ENCODE measurements around the gene HDAC7.

Gene HDAC7

GRCh38 chr12:47781479-47782371 is 38.0 kb downstream of the HDAC7 start:
- DNase-seq = peak in 1 of 58 donors; percentile 27

DNA sequence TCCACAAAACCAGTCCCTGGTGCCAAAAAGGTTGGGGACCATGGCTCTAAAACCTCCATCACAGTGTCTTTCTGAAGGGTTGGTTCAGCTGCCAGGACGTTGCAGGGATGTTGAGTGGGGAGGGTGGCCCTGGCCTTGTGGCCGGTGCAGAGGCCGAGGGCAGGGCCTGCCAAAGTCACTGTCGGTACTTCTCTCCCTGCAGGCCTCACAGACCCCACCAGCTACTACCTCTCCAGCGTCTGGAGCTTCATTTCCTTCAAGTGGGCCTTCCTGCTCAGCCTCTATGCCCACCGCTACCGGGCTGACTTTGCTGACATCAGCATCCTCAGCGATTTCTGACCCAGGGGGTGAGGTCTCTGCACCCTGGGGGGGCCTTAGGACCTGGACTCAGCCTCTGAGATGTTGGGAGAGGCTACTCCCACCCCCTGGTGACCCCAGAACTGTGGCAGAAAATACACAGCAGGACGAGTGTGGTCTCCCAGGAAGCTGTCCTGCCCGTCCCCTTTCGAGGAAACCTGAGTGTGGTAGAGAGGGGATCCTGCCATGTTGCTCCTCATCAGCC is 39.7 kb downstream of the HDAC7 start:
- no peak for DNase-seq

DNA sequence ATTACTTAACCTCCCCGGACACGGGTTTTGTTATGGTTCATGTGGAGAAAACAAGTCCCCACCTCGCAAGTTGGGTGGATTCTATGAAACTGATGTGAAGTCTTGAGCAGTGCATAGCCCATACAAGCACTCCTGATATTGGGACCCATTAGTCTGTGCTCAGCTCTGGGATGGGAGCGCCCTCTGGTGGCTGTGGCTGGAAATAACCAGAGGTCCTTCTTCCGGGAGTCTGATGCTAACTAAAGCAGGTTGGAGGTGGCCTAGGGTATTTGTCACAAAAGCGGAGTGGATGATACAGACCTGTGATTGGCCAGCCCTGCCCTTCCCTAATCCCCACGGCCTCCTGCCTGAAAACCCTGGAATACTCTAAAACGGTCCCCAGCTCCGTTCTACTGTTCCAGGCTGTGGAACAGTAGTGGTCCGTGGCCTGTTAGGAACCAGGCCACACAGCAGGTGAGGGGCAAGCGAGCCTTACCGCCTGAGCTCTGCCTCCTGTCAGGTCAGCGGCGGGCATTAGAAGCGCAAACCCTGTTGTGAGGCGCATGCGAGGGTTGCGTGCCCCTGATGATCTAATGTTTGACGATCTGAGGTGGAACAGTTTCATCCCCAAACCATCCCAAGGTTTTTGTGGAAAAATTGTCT is 40.3 kb downstream of the HDAC7 start:
- DNase-seq = peak; percentile 16 to 95 (median 82)

- peak in 11 of 58 donors; percentile 29 to 61 (median 53) for DNase-seq
These were observed 40.8 kb downstream of the HDAC7 start for GRCh38 chr12:47778881-47779280.

GRCh38 chr12:47777741-47778558 is 41.8 kb downstream of the HDAC7 start:
- peak; percentile 31 to 98 (median 88) for DNase-seq

- DNase-seq = peak in 4 of 58 donors; percentile 10 to 39 (median 25)
These were observed 42.6 kb downstream of the HDAC7 start for GRCh38 chr12:47777151-47777550.

DNA sequence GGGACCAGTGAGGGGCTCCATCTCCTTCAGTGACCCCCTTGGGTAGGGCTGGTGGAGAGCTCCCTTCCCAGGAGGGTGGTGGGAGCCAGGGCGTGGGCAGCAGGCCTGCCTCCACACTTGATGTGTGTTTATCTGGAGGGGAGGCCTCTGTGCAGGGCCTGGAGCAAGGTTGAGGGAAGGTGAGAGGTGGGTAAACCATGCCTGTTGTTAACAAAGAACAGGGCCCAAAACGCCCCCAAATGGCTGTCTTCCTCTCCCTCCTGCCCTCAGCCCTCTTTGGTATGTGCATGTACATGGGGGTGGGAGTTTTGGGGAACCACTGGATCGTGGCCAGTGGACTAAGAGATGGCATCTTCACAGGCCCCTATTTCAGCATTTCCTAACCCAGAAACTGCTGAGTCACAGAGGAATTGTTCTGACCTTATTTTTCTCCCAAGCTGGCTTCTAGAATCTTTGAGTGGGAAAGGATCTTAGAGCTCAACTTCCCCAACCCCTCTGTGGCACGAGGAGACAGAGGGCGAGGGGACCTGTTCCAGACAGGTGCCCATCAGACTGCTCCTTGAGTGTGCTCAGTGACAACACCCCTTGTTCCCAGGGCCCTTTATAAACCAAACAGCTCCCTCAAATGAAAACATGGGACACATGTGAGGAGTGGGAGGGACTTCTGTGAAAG is 43.1 kb downstream of the HDAC7 start:
- DNase-seq = no peak

GRCh38 chr12:47775100-47775911 is 44.4 kb downstream of the HDAC7 start:
- peak in 30 of 58 donors; percentile 14 to 66 (median 45) for DNase-seq

DNA sequence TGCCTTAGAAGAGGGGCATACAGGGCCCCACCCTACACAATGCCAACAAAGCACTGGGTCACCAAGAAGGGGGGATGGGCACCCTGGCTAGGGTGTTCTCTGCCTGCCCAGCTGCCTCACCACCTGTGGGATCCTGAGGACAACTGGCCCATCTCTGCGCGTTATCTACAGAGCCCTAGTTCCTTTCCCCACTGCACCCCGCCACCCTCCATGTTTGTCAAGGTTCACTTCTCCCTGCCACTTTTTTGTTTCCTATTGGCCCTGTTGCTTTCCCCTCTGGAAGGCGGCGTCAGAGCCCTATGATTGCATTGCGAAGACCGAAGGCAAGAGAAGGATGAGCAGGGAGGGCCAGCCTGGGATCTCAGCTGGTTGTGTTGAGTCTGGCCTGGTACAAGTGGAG is 45.0 kb downstream of the HDAC7 start:
- DNase-seq = peak in 5 of 58 donors; percentile 16 to 47 (median 32)

GRCh38 chr12:47773858-47774580 is 45.7 kb downstream of the HDAC7 start:
- peak in 5 of 58 donors; percentile 35 to 61 (median 58) for DNase-seq

GRCh38 chr12:47773062-47773857 is 46.4 kb downstream of the HDAC7 start, which contains the start of gene SLC48A1:
SLC48A1 (plus strand) TSS chr12:47773238; CDS start chr12:47773305, 67 bp downstream.
- peak in 55 of 58 donors; percentile 16 to 83 (median 63) for DNase-seq

- no peak for DNase-seq
These were observed 47.0 kb downstream of the HDAC7 start for GRCh38 chr12:47772738-47773061.

DNA sequence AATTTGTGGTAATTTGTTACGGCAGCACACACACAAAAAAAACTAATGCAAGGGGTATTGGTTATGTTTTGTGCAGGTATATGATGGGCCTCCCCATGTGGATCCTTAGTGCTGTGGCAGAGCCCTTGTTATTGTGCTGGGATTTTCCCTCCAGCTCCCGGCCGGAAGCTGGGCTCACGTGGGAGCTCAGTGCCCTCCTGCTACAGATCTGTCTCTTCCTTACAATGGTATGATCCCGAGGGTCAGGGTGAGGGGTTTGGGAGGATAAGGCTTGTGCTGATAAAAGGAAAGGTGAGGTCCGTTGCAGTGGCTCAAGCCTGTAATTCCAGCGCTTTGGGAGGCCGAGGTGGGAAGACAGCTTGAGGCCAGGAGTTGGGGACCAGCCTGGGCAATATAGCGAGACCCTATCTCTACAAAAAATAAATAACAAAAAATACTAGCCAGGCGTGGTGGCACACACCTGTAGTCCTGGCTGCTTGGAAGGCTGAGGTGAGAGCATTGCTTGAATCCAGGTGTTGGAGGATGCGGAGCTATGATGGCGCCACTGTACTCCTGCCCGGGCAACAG is 47.5 kb downstream of the HDAC7 start:
- peak in 9 of 58 donors; percentile 15 to 40 (median 29) for DNase-seq

DNA sequence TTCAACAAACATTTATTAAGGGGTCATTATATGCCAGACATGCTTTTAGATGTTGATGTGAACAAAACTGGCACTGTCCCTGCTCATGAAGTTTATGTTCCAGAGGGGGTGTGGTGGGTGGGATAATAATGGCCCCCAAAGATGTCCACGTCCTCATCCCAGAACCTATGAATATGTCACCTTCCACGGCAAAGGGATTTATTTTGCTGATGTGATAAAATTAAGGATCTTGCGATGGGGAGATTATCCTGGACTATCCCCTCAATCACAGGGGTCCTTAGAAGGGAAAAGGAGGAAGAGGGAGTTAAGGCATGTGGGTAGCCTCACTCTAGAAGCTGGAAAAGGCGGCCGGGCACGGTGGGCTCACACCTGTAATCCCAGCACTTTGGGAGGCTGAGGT is 48.4 kb downstream of the HDAC7 start:
- DNase-seq = no peak

DNA sequence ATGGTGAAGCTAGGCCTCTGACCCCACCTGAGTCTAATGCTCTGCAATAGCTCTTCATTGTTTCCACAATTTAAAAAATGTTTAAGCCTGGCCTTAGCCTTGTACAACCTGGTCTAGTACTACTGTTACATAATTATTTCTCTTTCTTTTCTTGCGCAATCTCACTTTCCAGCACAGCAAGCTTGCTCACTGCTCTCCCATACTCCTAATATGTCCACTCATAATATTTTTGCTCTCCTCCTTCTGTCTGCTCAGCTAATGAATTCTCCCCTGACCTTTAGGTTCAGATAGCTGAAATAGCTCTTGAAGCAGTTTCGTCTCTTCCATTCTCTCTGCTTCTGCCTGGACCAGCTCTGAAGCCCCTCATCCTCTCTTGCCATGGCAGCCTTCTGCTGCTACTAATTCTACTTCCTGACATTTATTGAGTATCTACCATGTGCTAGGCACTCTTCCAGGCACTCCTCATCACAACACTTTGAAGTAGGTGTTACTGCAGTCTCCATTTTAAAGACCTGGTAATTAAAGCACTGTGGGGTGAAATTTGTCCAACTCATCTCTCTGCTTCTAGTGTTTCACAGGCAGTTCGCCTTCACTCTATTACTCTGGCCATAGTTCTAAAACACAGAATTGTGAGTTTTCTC is 49.5 kb downstream of the HDAC7 start:
- DNase-seq = no peak

GRCh38 chr12:47769234-47770085 is 50.2 kb downstream of the HDAC7 start:
- DNase-seq = no peak

Data from anterior cingulate cortex (tissue), 58 donors.